ENCODE results near the gene ACAP3.

- TF ChIP-seq EZH2phosphoT487 (IDR thresholded peaks at IDR 0.05; ENCODE audit: low read depth): no peak
- TF ChIP-seq, protein P1, sequence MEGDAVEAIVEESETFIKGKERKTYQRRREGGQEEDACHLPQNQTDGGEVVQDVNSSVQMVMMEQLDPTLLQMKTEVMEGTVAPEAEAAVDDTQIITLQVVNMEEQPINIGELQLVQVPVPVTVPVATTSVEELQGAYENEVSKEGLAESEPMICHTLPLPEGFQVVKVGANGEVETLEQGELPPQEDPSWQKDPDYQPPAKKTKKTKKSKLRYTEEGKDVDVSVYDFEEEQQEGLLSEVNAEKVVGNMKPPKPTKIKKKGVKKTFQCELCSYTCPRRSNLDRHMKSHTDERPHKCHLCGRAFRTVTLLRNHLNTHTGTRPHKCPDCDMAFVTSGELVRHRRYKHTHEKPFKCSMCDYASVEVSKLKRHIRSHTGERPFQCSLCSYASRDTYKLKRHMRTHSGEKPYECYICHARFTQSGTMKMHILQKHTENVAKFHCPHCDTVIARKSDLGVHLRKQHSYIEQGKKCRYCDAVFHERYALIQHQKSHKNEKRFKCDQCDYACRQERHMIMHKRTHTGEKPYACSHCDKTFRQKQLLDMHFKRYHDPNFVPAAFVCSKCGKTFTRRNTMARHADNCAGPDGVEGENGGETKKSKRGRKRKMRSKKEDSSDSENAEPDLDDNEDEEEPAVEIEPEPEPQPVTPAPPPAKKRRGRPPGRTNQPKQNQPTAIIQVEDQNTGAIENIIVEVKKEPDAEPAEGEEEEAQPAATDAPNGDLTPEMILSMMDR (IDR thresholded peaks at IDR 0.05; ENCODE audit: low read depth, low read length): no peak
These were observed 7.4 kb downstream of the ACAP3 start for GRCh38 chr1:1300352-1300739.

All from OCI-LY3 (cell line).